HepG2 (cell line): Measurements from ENCODE around the gene ARHGEF16. TPM values are rescaled to one million over a fixed set of nuclear protein-coding genes. Genes with fewer than 3 reads are reported as not detected.

ENCODE experiments used
- ARNT2 ChIP-seq: sonication (generic); formaldehyde crosslinking; IDR thresholded peaks from 2 replicates; pipeline ENCODE4 v1.8.0; 2022; ENCODE audit warnings: mild to moderate bottlenecking, low read depth, missing genetic modification reagents, moderate library complexity
- GATAD1 ChIP-seq: IDR thresholded peaks from 2 replicates; pipeline ENCODE4 v1.6.1; 2016; ENCODE audit warnings: missing genetic modification reagents, missing compliant biosample characterization
- HIC2 ChIP-seq: sonication (generic); formaldehyde crosslinking; IDR thresholded peaks from 2 replicates; pipeline ENCODE4 v1.9.0; 2022; ENCODE audit warnings: low read depth, missing genetic modification reagents
- HMGXB4 ChIP-seq, 2 experiments: sonication (generic) in 1 of 2; formaldehyde crosslinking in 1 of 2; IDR thresholded peaks; 2 replicates each; pipeline versions ENCODE4 v1.4.0 to v1.6.1; 2018 to 2020; ENCODE audit warnings: missing genetic modification reagents in 2 of 2, borderline replicate concordance in 1 of 2, low read depth in 1 of 2, mild to moderate bottlenecking in 1 of 2, missing biosample characterization in 1 of 2
- HNF4A ChIP-seq: sonication (generic); formaldehyde crosslinking; IDR thresholded peaks from 2 replicates; pipeline ENCODE4 v1.4.0; 2020; ENCODE audit warnings: missing genetic modification reagents
- IKZF4 ChIP-seq: sonication (generic); formaldehyde crosslinking; IDR thresholded peaks from 2 replicates; pipeline ENCODE4 v1.5.1; 2020; ENCODE audit warnings: borderline replicate concordance, mild to moderate bottlenecking, low read depth, missing genetic modification reagents; ENCODE audit errors: not compliant biosample characterization
- KDM3A ChIP-seq: IDR thresholded peaks from 2 replicates; pipeline ENCODE4 v1.6.1; 2018; ENCODE audit warnings: low read depth, missing compliant biosample characterization
- NCOA1 ChIP-seq: sonication (generic); formaldehyde crosslinking; IDR thresholded peaks from 2 replicates; pipeline ENCODE4 v1.9.0; 2021; ENCODE audit warnings: missing genetic modification reagents
- PHF21A ChIP-seq: sonication (generic); formaldehyde crosslinking; IDR thresholded peaks from 2 replicates; pipeline ENCODE4 v1.5.0; 2020; ENCODE audit warnings: mild to moderate bottlenecking, missing genetic modification reagents
- SNAPC4 ChIP-seq: sonication (generic); formaldehyde crosslinking; IDR thresholded peaks from 2 replicates; pipeline ENCODE4 v1.4.0; 2020; ENCODE audit warnings: mild to moderate bottlenecking, missing genetic modification reagents
- SP4 ChIP-seq: sonication (generic); formaldehyde crosslinking; IDR thresholded peaks from 2 replicates; pipeline ENCODE4 v1.8.1; 2023; ENCODE audit warnings: mild to moderate bottlenecking, missing genetic modification reagents
- SPEN ChIP-seq: sonication (generic); formaldehyde crosslinking; IDR thresholded peaks from 2 replicates; pipeline ENCODE4 v1.5.1; 2020; ENCODE audit warnings: low read depth, mild to moderate bottlenecking, missing genetic modification reagents
- XBP1 ChIP-seq: sonication (generic); formaldehyde crosslinking; IDR thresholded peaks from 2 replicates; pipeline ENCODE4 v1.5.0; 2020; ENCODE audit warnings: missing genetic modification reagents
- YEATS2 ChIP-seq: sonication (generic); formaldehyde crosslinking; IDR thresholded peaks from 2 replicates; pipeline ENCODE4 v1.4.0; 2020; ENCODE audit warnings: missing genetic modification reagents, borderline replicate concordance
- ZFYVE20 ChIP-seq: sonication (generic); formaldehyde crosslinking; IDR thresholded peaks from 2 replicates; pipeline ENCODE4 v1.8.0; 2023; ENCODE audit warnings: low read depth, mild to moderate bottlenecking, moderate library complexity, missing genetic modification reagents, borderline replicate concordance
- ZMYM4 ChIP-seq: sonication (generic); formaldehyde crosslinking; IDR thresholded peaks from 2 replicates; pipeline ENCODE4 v1.8.1; 2023; ENCODE audit warnings: mild to moderate bottlenecking, missing genetic modification reagents
- ZNF20 ChIP-seq: sonication (generic); formaldehyde crosslinking; IDR thresholded peaks from 2 replicates; pipeline ENCODE4 v1.4.0; 2020; ENCODE audit warnings: mild to moderate bottlenecking, moderate library complexity, missing genetic modification reagents
- ZNF430 ChIP-seq: sonication (generic); formaldehyde crosslinking; IDR thresholded peaks from 2 replicates; pipeline ENCODE4 v1.9.0; 2021; ENCODE audit warnings: mild to moderate bottlenecking, missing genetic modification reagents
- ZNF432 ChIP-seq: sonication (generic); formaldehyde crosslinking; IDR thresholded peaks from 2 replicates; pipeline ENCODE4 v1.5.0; 2020; ENCODE audit warnings: missing genetic modification reagents, mild to moderate bottlenecking, borderline replicate concordance
- polyA plus RNA-seq, 8 experiments: library from polyadenylated mRNA; depleted of rRNA in 3 of 8; stranded (reverse) in 7 of 8; unstranded in 1 of 8; fragments of >200 nt; fragmentation: Illumina TruSeq in 4 of 8; extraction: Trizol in 4 of 8; gene quantifications; 2 replicates each; pipeline versions ENCODE4 v1.2.1 to v1.2.3, GENCODE V29; 2011 to 2016; ENCODE audit warnings: low read depth in 4 of 8, missing spikeins in 1 of 8, mixed read lengths in 1 of 8; ENCODE audit not compliant: insufficient read depth in 1 of 8
- total RNA-seq, 5 experiments: library from RNA; depleted of rRNA; stranded (reverse); fragments of >200 nt; fragmentation: Illumina TruSeq; extraction: Trizol; gene quantifications; 2 replicates each; pipeline ENCODE4 v1.2.3, GENCODE V29; 2016; ENCODE audit warnings: low read depth in 1 of 5

The ARHGEF16 gene
- total and polyA plus RNA-seq, 2 of the 13 experiments (the other 11 are each of a cell fraction or from before 2014, with no cell fraction given): 20.3 to 39.9 TPM

DNA sequence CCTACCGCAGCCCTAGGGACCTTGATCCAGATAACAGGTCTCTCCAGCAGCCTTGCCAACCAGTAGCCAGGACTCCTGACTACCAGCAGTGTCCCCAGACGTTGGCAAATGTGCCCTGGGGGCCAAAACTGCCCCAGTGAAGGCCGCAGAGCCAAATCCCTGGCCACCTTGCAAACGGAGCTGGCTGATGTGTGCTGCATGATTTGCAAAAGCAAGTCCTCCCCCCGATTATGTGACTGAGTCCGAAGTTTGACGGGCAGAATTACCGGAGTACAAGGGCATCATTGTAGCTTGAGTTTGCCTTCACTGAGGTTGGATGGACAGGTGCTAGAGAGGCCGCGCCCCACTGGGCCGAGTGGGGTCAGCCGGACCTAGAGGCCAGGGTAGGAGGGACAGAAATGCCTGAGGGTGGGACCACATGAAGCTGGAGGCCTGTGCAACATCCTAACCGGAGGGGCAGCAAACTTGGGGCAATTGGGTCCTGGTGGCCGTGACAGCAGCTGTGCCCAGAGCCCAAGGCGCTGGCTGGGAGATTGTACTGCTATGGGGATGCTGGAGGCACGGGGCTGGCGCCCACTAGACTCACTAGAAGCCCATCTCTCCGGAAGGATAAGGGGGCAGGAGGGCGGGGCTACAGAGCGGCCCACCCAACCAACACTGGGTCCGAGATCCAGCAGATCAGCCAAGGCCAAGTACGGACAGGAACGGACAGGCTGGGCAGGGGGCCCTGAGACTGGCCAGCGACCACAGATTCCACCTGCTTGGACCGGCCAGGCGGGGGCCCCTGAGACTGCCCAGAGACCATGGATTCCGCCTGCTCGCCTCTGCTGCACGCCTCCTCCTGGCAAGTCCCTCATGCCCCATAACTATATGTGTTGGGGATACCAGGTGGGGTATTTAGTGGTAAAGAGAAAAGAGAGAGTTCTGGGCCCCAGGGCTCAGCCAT is 2.8 kb downstream of the ARHGEF16 start (continued):
- TF ChIP-seq XBP1 (CRISPR knock-in tag): no peak
- peak; percentile 77; the same call in 1 of the 2 replicates for TF ChIP-seq SNAPC4 (CRISPR knock-in tag)
- 0 out of 2 replicates have a peak, but pooled peaks have one; percentile 40 for TF ChIP-seq HIC2
- TF ChIP-seq KDM3A (CRISPR knock-in tag): peak; percentile 47
- no peak for TF ChIP-seq ZNF432 (CRISPR knock-in tag)
- TF ChIP-seq SP4 (CRISPR knock-in tag): no peak
- peak; percentile 23; the same call in 1 of the 2 replicates for TF ChIP-seq ARNT2 (CRISPR knock-in tag)
- TF ChIP-seq SPEN (CRISPR knock-in tag): peak; percentile 70
- TF ChIP-seq ZMYM4 (CRISPR knock-in tag): peak; percentile 39; the same call in 1 of the 2 replicates
- no peak; the same call in 1 of the 2 replicates for TF ChIP-seq ZNF430 (CRISPR knock-in tag)
- TF ChIP-seq ZFYVE20 (CRISPR knock-in tag): peak; percentile 2; the same call in 1 of the 2 replicates
- no peak for TF ChIP-seq GATAD1 (CRISPR knock-in tag)
- peak; percentile 87 for TF ChIP-seq PHF21A
- TF ChIP-seq YEATS2 (CRISPR knock-in tag): no peak
- TF ChIP-seq ZNF20 (CRISPR knock-in tag): no peak
- peak; percentile 22 for TF ChIP-seq IKZF4 (CRISPR knock-in tag)
- TF ChIP-seq HMGXB4 (CRISPR knock-in tag; IDR thresholded peaks at IDR 0.05; ENCODE audit: borderline replicate concordance in 1 of 2, low read depth in 1 of 2): peak; percentile 21 to 64; a peak in 1 of 4 replicates
- TF ChIP-seq HNF4A: peak; percentile 85
- TF ChIP-seq NCOA1 (CRISPR knock-in tag): peak; percentile 83
